Naive thymus-derived CD4-positive, alpha-beta T cell (primary cell): ENCODE data around the gene AIRE. TPM values are rescaled to one million over a fixed set of nuclear protein-coding genes. Genes with fewer than 3 reads are reported as not detected.
"Not testable (repeated sequence)": the region's sequence is repeated elsewhere in the genome, so short reads cannot be mapped to it uniquely, and the experiment has no call there.

Source experiments
- ATAC-seq: fragments of 150-1000 bp; cut with Tn5 transposase; 2 replicates; pipeline ENCODE4 v1.10.0; 2021; ENCODE audit warnings: mild to moderate bottlenecking, moderate library complexity
- CTCF ChIA-PET: fragments of 350-600 bp; sonication (Branson Sonifier 250); formaldehyde crosslinking; loops from one replicate; lab custom pipeline; 2021; ENCODE audit warnings: antibody characterized with exemption; lab: Charles Lee
- POLR2A ChIA-PET: fragments of 350-600 bp; sonication (Branson Sonifier 250); formaldehyde crosslinking; loops from one replicate; lab custom pipeline; 2021; ENCODE audit warnings: antibody characterized with exemption, inconsistent platforms; lab: Charles Lee
- DNase-seq, 9 donors: peaks; one replicate each; pipeline versions ENCODE4 v3.0.0 to v3.0.0-alpha.2; 2020 to 2022; ENCODE audit warnings: mixed read lengths in 1 of 9
- H3K27ac ChIP-seq: one replicate; pipeline ENCODE4 v1.7.0; 2013; ENCODE audit warnings: mild to moderate bottlenecking, low read depth, low read length, moderate library complexity
- H3K27me3 ChIP-seq, 2 donors: one replicate each; pipeline ENCODE4 v1.7.0; 2013; ENCODE audit warnings: low read length in 2 of 2, mild to moderate bottlenecking in 2 of 2, moderate library complexity in 2 of 2; ENCODE audit not compliant: control insufficient read depth in 2 of 2, insufficient read depth in 2 of 2
- H3K36me3 ChIP-seq, 3 experiments: 1 replicate in 2 of 3; 2 replicates in 1 of 3; pipeline ENCODE4 v1.7.0; 2013; ENCODE audit warnings: low read length in 3 of 3, mild to moderate bottlenecking in 3 of 3, moderate library complexity in 1 of 3; ENCODE audit not compliant: insufficient read depth in 3 of 3, control insufficient read depth in 2 of 3
- H3K4me1 ChIP-seq, 2 donors: one replicate each; pipeline ENCODE4 v1.7.0; 2013; ENCODE audit warnings: low read length in 2 of 2, mild to moderate bottlenecking in 2 of 2, moderate library complexity in 1 of 2; ENCODE audit not compliant: control insufficient read depth in 2 of 2, insufficient read depth in 2 of 2
- H3K4me3 ChIP-seq: 2 replicates; pipeline ENCODE4 v1.7.0; 2013; ENCODE audit warnings: mild to moderate bottlenecking, low read length
- H3K9me3 ChIP-seq, 3 experiments: 1 replicate in 2 of 3; 2 replicates in 1 of 3; pipeline ENCODE4 v1.7.0; 2013; ENCODE audit warnings: low read length in 3 of 3; ENCODE audit not compliant: control insufficient read depth in 2 of 3
- H3K27ac Mint-ChIP-seq, 9 donors: one replicate each; pipeline ENCODE4 v1.8.0; 2020 to 2022; ENCODE audit warnings: mixed read lengths in 9 of 9, mild to moderate bottlenecking in 8 of 9, moderate library complexity in 5 of 9, inconsistent platforms in 2 of 9
- H3K27me3 Mint-ChIP-seq, 5 donors: one replicate each; pipeline ENCODE4 v1.8.0; 2021 to 2022; ENCODE audit warnings: mixed read lengths in 5 of 5, mild to moderate bottlenecking in 1 of 5
- H3K36me3 Mint-ChIP-seq, 5 donors: one replicate each; pipeline ENCODE4 v1.8.0; 2020 to 2022; ENCODE audit warnings: mixed read lengths in 5 of 5, mild to moderate bottlenecking in 3 of 5, inconsistent platforms in 1 of 5
- H3K4me1 Mint-ChIP-seq, 7 donors: one replicate each; pipeline ENCODE4 v1.8.0; 2020 to 2022; ENCODE audit warnings: mixed read lengths in 7 of 7, mild to moderate bottlenecking in 3 of 7, inconsistent platforms in 1 of 7
- H3K4me3 Mint-ChIP-seq, 10 donors: one replicate each; pipeline ENCODE4 v1.8.0; 2020 to 2022; ENCODE audit warnings: mild to moderate bottlenecking in 10 of 10, mixed read lengths in 10 of 10, moderate library complexity in 6 of 10, inconsistent platforms in 2 of 10
- H3K9me3 Mint-ChIP-seq, 11 donors: one replicate each; pipeline ENCODE4 v1.8.0; 2020 to 2022; ENCODE audit warnings: mixed read lengths in 11 of 11, mild to moderate bottlenecking in 4 of 11, inconsistent platforms in 1 of 11, moderate library complexity in 1 of 11
- intact Hi-C, 2 donors: fragments of 100-400 bp; cut with micrococcal nuclease; formaldehyde crosslinking; loops; one replicate each; pipeline ENCODE4 v1.15.1; 2023
- polyA plus RNA-seq, 2 donors: library from polyadenylated mRNA; unstranded; fragments of 300-500 nt; fragmentation: Illumina TruSeq; gene quantifications; one replicate each; pipeline ENCODE4 v1.2.3, GENCODE V29; 2021
- total RNA-seq, 6 experiments: library from RNA in 5 of 6; stranded (reverse) in 5 of 6; gene quantifications; 1 replicate in 5 of 6; 2 replicates in 1 of 6; pipeline ENCODE4 v1.2.3 and lab custom pipeline; 2021 to 2026

The AIRE gene
- 1 to 10 TPM in 1 of 5 experiments, under 1 TPM in 1, not detected in 3; 0.32 to 2.6 TPM for total RNA-seq
- polyA plus RNA-seq = under 1 TPM in 1 of 2 donors, not detected in 1; 0.14 TPM
- total RNA-seq (lab: John Stamatoyannopoulos, UW) = not detected

- Histone ChIP-seq H3K4me3 (no peak within 1 kb of the TSS), H3K4me1 (no peaks in the 10 kb centered on the region), H3K27me3 (no peaks in the 10 kb centered on the region), H3K36me3 (no peaks in the 10 kb centered on the region), H3K27ac (no peak within 1 kb of the TSS), H3K9me3 (no peaks in the 10 kb centered on the region)
- no peaks in the 10 kb centered on the region for H3K9me3 Mint-ChIP-seq
- ATAC-seq (peak; percentile 35), DNase-seq (peak in 1 of 9 donors; percentile 3)
- no peak within 1 kb of the TSS for H3K4me3 Mint-ChIP-seq
- peaks cover 0 to 3% (median 0%) of the 10 kb centered on the region in 7 donors for H3K4me1 Mint-ChIP-seq
- CTCF ChIA-PET = no interaction called here
- no peak within 1 kb of the TSS for H3K27ac Mint-ChIP-seq
- peaks cover 0 to 3% (median 0%) of the 10 kb centered on the region in 5 donors for H3K27me3 Mint-ChIP-seq
- intact Hi-C loops = no loop called here
- H3K36me3 Mint-ChIP-seq = no peaks in the 10 kb centered on the region
- POLR2A ChIA-PET = no interaction called here
Measured at GRCh38 chr21:44285138-44285992, at the start of gene AIRE. Gene AIRE, plus strand, starts transcription at chr21:44285876. Its CDS starts 131 bp downstream, at chr21:44286007.

DNA sequence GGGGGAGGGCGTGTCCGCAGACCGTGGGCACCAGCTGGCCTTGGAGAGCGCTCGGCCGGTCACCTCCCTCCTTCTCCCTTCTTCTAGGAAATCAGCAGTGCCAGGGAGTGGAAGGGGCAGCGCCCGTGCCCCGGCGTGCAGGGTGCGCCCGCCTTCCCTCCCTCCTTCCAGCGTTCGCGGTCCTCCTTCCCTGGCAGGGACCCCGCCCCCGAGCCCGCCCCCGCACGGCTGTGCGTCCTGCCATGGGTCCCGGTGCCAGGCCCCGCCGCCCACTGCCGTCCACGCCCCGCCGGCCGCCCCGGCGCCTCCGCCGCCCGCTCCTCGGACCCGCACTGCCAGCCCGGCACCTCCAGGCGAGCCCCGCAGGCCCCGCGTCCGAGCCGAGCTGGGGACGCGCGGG lies 45.3 kb upstream of the AIRE start:
- H3K4me3 ChIP-seq, H3K9me3 Mint-ChIP-seq, POLR2A ChIA-PET, H3K4me1 Mint-ChIP-seq, H3K27ac ChIP-seq, H3K27me3 ChIP-seq, H3K36me3 ChIP-seq, DNase-seq, H3K27me3 Mint-ChIP-seq, H3K4me1 ChIP-seq, intact Hi-C loops, CTCF ChIA-PET, H3K9me3 ChIP-seq, H3K27ac Mint-ChIP-seq, H3K36me3 Mint-ChIP-seq, H3K4me3 Mint-ChIP-seq: not testable (repeated sequence)
- ATAC-seq = peak; percentile 29

GRCh38 chr21:44240842-44241241 lies 44.8 kb upstream of the AIRE start, which contains the start of gene ICOSLG:
Gene ICOSLG, minus strand, starts transcription at chr21:44240943. Its CDS starts 126 bp downstream, at chr21:44240817.
- peak; percentile 74 for ATAC-seq
- H3K4me1 Mint-ChIP-seq, POLR2A ChIA-PET, H3K9me3 Mint-ChIP-seq, intact Hi-C loops, H3K36me3 ChIP-seq, H3K27ac ChIP-seq, H3K27me3 ChIP-seq, H3K4me3 Mint-ChIP-seq, H3K27ac Mint-ChIP-seq, CTCF ChIA-PET, H3K4me1 ChIP-seq, H3K9me3 ChIP-seq, H3K27me3 Mint-ChIP-seq, H3K36me3 Mint-ChIP-seq, DNase-seq, H3K4me3 ChIP-seq: not testable (repeated sequence)

DNA sequence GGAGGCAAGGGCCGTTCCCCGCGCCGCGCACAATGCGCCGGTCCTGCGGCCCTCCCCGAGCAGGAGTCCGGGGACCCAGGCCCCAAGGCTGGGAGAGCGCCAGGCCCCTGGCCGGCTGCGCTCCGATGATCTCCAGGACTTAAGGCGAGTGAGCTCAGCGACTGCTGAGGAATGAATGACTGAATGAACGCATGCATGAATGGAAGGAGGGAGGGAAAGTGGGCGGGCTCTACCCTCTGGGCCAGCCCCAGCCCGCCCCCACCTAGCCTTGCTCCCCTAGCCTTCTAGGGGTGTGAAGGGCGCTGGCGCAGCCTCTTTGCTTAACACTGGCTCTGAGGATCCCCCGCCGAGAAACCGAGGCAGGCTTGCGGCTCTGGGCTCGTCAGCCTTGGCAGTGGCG lies 44.4 kb upstream of the AIRE start:
- intact Hi-C loops, H3K27me3 ChIP-seq, CTCF ChIA-PET, H3K36me3 Mint-ChIP-seq, H3K4me3 Mint-ChIP-seq, H3K9me3 Mint-ChIP-seq, H3K27ac Mint-ChIP-seq, DNase-seq, H3K4me3 ChIP-seq, POLR2A ChIA-PET, H3K27me3 Mint-ChIP-seq, H3K4me1 ChIP-seq, H3K27ac ChIP-seq, H3K4me1 Mint-ChIP-seq, H3K9me3 ChIP-seq, H3K36me3 ChIP-seq: not testable (repeated sequence)
- peak; percentile 49 for ATAC-seq

GRCh38 chr21:44243980-44244379 lies 41.7 kb upstream of the AIRE start:
- H3K4me1 ChIP-seq, H3K27ac ChIP-seq, H3K36me3 Mint-ChIP-seq, CTCF ChIA-PET, H3K9me3 Mint-ChIP-seq, DNase-seq, H3K27ac Mint-ChIP-seq, H3K27me3 ChIP-seq, H3K4me3 Mint-ChIP-seq, H3K4me1 Mint-ChIP-seq, POLR2A ChIA-PET, H3K36me3 ChIP-seq, H3K4me3 ChIP-seq, intact Hi-C loops, H3K27me3 Mint-ChIP-seq, H3K9me3 ChIP-seq: not testable (repeated sequence)
- peak; percentile 78 for ATAC-seq

DNA sequence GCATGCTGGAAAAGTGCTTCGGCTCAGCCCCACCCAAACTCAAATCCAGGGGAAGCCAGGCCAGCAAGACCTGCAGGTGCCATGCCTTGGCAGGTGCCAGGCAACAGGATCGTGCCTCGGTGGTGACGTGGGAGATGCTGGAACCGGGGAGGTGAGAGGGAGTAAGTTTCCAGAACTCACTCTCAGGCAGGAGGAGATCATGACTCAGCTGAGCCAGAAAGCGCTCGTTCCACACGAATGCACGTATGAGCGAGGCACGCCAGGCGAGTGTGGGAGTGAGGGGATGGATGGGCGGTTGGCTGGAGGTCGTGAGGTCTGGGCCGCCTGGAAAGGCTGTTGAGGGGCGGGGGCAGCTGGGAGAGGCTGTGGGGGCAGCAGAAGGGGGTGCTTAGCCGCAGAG lies 37.8 kb upstream of the AIRE start:
- H3K27ac Mint-ChIP-seq, intact Hi-C loops, CTCF ChIA-PET: not testable (repeated sequence)

More for the DNA sequence above, 37.8 kb upstream of the AIRE start:
- H3K27ac ChIP-seq, H3K9me3 ChIP-seq, H3K27me3 Mint-ChIP-seq, H3K4me3 ChIP-seq, DNase-seq, H3K36me3 ChIP-seq, POLR2A ChIA-PET, H3K9me3 Mint-ChIP-seq, H3K27me3 ChIP-seq, ATAC-seq, H3K4me1 ChIP-seq, H3K4me1 Mint-ChIP-seq, H3K36me3 Mint-ChIP-seq, H3K4me3 Mint-ChIP-seq: not testable (repeated sequence)
